Mesodermal cell (in vitro differentiated cells): ENCODE data around the gene ARMC8.

Experiments
- H3K27ac ChIP-seq: 2 replicates; pipeline ENCODE4 v1.7.0; 2013; ENCODE audit warnings: mild to moderate bottlenecking, low read depth, low read length, moderate library complexity; ENCODE audit not compliant: severe bottlenecking
- H3K36me3 ChIP-seq: 2 replicates; pipeline ENCODE4 v1.7.1; 2013; ENCODE audit warnings: mild to moderate bottlenecking, low read length, moderate library complexity; ENCODE audit not compliant: control insufficient read depth, insufficient read depth
- H3K4me1 ChIP-seq: one replicate; pipeline ENCODE4 v1.7.1; 2013; ENCODE audit warnings: mild to moderate bottlenecking, low read length; ENCODE audit not compliant: insufficient read depth, control insufficient read depth, poor library complexity, severe bottlenecking
- H3K4me3 ChIP-seq: 2 replicates; pipeline ENCODE4 v1.7.0; 2013; ENCODE audit warnings: low read length, control low read depth, mild to moderate bottlenecking; ENCODE audit not compliant: insufficient read depth, poor library complexity, severe bottlenecking; ENCODE audit errors: extremely low read depth
- H3K9me3 ChIP-seq: 2 replicates; pipeline ENCODE4 v1.7.1; 2013; ENCODE audit warnings: mild to moderate bottlenecking, low read length, moderate library complexity; ENCODE audit not compliant: control insufficient read depth
- WGBS, 2 experiments: methylation state at CpG; one replicate each; pipeline ENCODE4 v1.1.5; 2013; ENCODE audit warnings: missing lambda C conversion rate in 2 of 2; ENCODE audit not compliant: insufficient coverage in 2 of 2; 5-methylcytosine and 5-hydroxymethylcytosine counted together

Gene ARMC8

GRCh38 chr3:138242466-138242865 is 55.4 kb downstream of the ARMC8 start:
- Histone ChIP-seq H3K9me3 (no peaks in the 10 kb centered on the region), H3K4me1 (no peaks in the 10 kb centered on the region), H3K36me3 (peaks cover 41% of the 10 kb centered on the region), H3K27ac (no peak overlapping the region), H3K4me3 (no peak overlapping the region)
- 91 to 100% methylated on average over 1 of the region's 1 CpG for WGBS, 2 experiments

- Histone ChIP-seq H3K4me3 (no peak overlapping the region), H3K36me3 (peaks cover 49% of the 10 kb centered on the region), H3K27ac (no peak overlapping the region), H3K4me1 (no peaks in the 10 kb centered on the region), H3K9me3 (no peaks in the 10 kb centered on the region)
- 92 to 96% methylated on average over 6 to 9 of the region's 9 CpGs for WGBS, 2 experiments
Measured at GRCh38 chr3:138245026-138245425, 57.9 kb downstream of the ARMC8 start.

GRCh38 chr3:138249636-138250035 is 62.5 kb downstream of the ARMC8 start:
- no peak overlapping the region for H3K4me3 ChIP-seq
- no peak overlapping the region for H3K27ac ChIP-seq
- H3K4me1 ChIP-seq = no peaks in the 10 kb centered on the region
- H3K9me3 ChIP-seq = no peaks in the 10 kb centered on the region
- H3K36me3 ChIP-seq = peaks cover 36% of the 10 kb centered on the region

- WGBS, 2 experiments = no CpG with 5 or more reads among the region's 1 CpG
- Histone ChIP-seq H3K4me1 (no peaks in the 10 kb centered on the region), H3K9me3 (no peaks in the 10 kb centered on the region), H3K4me3 (no peak overlapping the region), H3K36me3 (peaks cover 11% of the 10 kb centered on the region), H3K27ac (no peak overlapping the region)
Measured at GRCh38 chr3:138253609-138254008, 66.5 kb downstream of the ARMC8 start.

GRCh38 chr3:138254216-138254615 is 67.1 kb downstream of the ARMC8 start:
- H3K9me3 ChIP-seq = no peaks in the 10 kb centered on the region
- no peak overlapping the region for H3K4me3 ChIP-seq
- WGBS, 2 experiments = 90 to 100% methylated on average over 1 of the region's 1 CpG
- no peak overlapping the region for H3K27ac ChIP-seq
- no peaks in the 10 kb centered on the region for H3K4me1 ChIP-seq
- peaks cover 10% of the 10 kb centered on the region for H3K36me3 ChIP-seq

- Histone ChIP-seq H3K4me1 (no peaks in the 10 kb centered on the region), H3K9me3 (no peaks in the 10 kb centered on the region), H3K4me3 (no peak overlapping the region), H3K36me3 (peaks cover 12% of the 10 kb centered on the region), H3K27ac (no peak overlapping the region)
- 86% methylated on average over 1 of the region's 1 CpG; no CpG with 5 or more reads in 1 of the 2 experiments for WGBS, 2 experiments
Measured at GRCh38 chr3:138256022-138256421, 68.9 kb downstream of the ARMC8 start.

- Histone ChIP-seq H3K27ac (no peak overlapping the region), H3K9me3 (no peaks in the 10 kb centered on the region), H3K4me1 (no peaks in the 10 kb centered on the region), H3K36me3 (peaks cover 13% of the 10 kb centered on the region), H3K4me3 (no peak overlapping the region)
- WGBS, 2 experiments = 100% methylated on average over 1 of the region's 1 CpG; no CpG with 5 or more reads in 1 of the 2 experiments
Measured at GRCh38 chr3:138257986-138258385, 70.9 kb downstream of the ARMC8 start.

- Histone ChIP-seq H3K27ac (no peak overlapping the region), H3K36me3 (peaks cover 23% of the 10 kb centered on the region), H3K4me3 (no peak overlapping the region), H3K9me3 (no peaks in the 10 kb centered on the region), H3K4me1 (no peaks in the 10 kb centered on the region)
- WGBS, 2 experiments = 96 to 97% methylated on average over 4 of the region's 4 CpGs
Measured at GRCh38 chr3:138259126-138259525, 72.0 kb downstream of the ARMC8 start.

GRCh38 chr3:138260611-138261010 is 73.5 kb downstream of the ARMC8 start:
- no peaks in the 10 kb centered on the region for H3K4me1 ChIP-seq
- 100% methylated on average over 1 of the region's 1 CpG; no CpG with 5 or more reads in 1 of the 2 experiments for WGBS, 2 experiments
- H3K36me3 ChIP-seq = peaks cover 29% of the 10 kb centered on the region
- no peaks in the 10 kb centered on the region for H3K9me3 ChIP-seq
- no peak overlapping the region for H3K27ac ChIP-seq
- no peak overlapping the region for H3K4me3 ChIP-seq

GRCh38 chr3:138263104-138263503 is 76.0 kb downstream of the ARMC8 start:
- Histone ChIP-seq H3K27ac (no peak overlapping the region), H3K36me3 (peaks cover 40% of the 10 kb centered on the region), H3K9me3 (no peaks in the 10 kb centered on the region), H3K4me1 (no peaks in the 10 kb centered on the region), H3K4me3 (no peak overlapping the region)
- 74 to 100% methylated on average over 1 to 2 of the region's 2 CpGs for WGBS, 2 experiments

- H3K9me3 ChIP-seq = no peaks in the 10 kb centered on the region
- peaks cover 40% of the 10 kb centered on the region for H3K36me3 ChIP-seq
- H3K27ac ChIP-seq = no peak overlapping the region
- WGBS, 2 experiments = 94 to 100% methylated on average over 1 of the region's 1 CpG
- no peak overlapping the region for H3K4me3 ChIP-seq
- H3K4me1 ChIP-seq = no peaks in the 10 kb centered on the region
Measured at GRCh38 chr3:138265745-138266144, 78.6 kb downstream of the ARMC8 start.
